ENCODE data around the gene LANCL1. TPM values are rescaled to one million over a fixed set of nuclear protein-coding genes. Genes with fewer than 3 reads are reported as not detected.

Gene LANCL1
- total RNA-seq, 2 donors from 2014 or later: 46.7 to 48.3 TPM

DNA sequence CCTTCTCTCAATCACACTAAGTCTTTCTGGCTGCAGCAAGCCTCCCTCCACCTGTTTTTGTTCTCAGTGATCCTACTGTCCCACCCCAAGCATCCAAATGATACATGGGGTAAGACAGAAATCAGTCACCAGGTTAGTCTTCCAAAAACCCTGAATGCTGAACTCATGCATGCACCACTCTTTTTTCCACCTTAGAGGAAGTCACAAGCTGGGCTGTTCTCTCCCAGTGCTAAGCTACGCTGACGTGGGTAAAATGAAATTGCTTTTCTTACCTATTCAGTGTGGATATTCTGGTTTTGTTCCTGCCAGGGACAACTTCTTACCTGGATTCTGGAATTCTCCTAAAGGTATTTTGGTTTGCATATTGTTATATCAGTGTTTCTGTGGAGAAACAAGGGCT lies 54.2 kb downstream of the LANCL1 start:
- intact Hi-C loops (cut with DNase I): no loop called here
- DNase-seq: no peak

DNA sequence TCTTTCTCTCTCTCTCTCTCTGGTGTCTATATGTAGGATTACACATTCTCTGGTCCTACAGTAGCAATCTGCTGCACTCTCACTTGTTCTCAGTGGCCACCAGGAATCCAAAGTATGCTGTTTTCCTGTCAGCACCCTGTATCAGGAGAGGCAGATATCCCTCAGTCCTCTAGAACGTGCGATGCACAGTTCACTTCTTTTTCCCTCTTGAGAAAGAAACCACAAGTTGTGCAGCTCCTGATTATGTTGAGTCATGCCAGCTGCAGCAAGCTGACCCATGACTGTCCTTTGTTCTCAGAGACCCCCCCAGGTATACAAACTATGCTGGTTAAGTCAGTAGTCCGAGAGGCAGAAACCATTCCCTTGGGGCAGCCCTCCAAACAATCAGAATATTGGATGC lies 54.6 kb downstream of the LANCL1 start:
- DNase-seq (no peak), ATAC-seq (no peak)
- intact Hi-C loops (cut with DNase I): no loop called here

More for the DNA sequence above, 54.2 kb downstream of the LANCL1 start:
- ATAC-seq: no peak

DNA sequence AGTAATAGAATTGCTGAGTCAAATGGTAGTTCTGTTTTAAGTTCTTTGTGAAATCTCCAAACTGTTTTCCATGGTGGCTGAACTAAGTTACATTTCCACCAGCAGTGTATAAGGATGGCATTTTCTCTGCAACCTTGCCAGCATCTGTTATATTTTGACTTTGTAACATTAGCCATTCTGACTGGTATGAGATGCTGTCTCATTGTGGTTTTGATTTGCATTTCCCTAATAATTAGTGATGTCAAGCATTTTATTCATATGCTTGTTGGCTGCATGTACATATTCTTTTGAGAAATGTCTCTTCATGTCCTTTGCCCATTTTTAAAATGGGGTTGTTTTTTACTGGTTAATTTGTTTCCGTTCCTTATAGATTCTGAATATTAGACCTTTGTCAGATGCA lies 63.9 kb downstream of the LANCL1 start:
- ATAC-seq: no peak
- intact Hi-C loops (cut with DNase I): no loop called here
- DNase-seq: no peak

DNA sequence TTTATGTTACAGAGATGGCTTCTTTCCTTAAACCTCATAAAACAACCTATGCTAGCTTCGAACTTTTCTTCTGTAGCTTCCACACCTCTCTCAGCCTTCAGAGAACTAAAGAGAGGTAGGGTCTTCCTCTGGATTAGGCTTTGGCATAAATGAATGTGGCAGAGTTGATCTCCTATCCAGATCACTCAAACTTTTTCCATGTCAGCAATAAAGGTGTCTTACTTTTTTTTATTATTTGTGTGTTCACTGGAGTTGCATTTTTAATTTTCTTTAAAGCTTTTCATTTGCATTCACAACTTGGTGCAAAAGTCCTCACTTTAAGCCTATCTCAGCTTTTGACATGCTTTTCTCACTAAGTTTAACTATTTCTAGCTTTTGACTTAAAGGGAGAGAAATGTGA lies 66.0 kb downstream of the LANCL1 start:
- no peak for ATAC-seq
- DNase-seq: no peak
- intact Hi-C loops (cut with DNase I): no loop called here

DNA sequence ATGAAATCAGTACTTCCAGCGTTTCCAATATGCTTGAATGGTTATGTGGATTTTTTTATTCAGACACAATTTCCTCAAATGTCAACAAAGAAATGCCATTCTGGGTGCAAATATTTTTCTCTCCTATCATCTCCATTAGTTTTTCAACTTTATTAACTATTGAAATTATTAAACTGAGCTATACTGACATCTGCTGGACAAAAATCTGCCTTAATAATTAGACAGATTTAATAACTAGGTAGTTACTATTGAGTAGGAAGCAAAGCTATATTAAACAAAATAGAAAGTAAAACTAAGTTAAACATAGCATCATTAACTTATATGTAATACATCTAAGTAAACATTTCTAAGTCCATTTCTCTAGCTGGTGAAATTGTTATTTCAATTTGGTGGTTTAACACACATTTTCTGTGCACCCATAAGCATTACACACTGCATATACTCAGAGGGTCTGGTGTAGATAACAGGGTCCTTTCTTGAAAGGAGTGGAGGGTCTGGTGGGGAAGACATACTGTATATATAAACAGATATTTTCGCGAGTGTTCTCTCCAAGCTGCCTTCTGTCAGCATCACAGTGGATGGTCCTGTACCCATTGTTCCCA lies 77.0 kb downstream of the LANCL1 start:
- intact Hi-C loops (cut with DNase I): loop anchor here (2.0 to 5.0 kb wide), 2 partner anchors 149 to 152 kb away; no protein-coding TSS in a partner anchor
- DNase-seq (no peak), ATAC-seq (no peak)

DNA sequence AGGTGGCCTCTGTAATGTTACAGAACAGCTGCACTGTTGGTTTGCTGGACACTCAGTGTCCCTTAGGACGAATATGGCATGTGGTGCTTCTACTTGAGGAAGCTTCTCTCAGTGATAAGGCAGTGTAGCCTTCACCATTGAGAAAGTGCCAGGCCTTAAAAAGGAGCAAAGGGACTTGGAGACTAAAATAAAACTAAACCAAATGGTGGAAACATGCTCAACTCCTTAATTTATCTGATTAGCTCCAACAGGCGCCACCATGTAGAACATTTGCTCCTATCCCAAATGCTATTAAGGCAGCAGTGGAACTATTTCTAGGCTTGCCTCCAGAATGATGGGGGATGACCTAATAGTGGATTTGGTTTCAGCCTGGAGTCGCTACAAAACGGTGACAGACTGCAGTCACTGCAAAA lies 84.1 kb downstream of the LANCL1 start:
- intact Hi-C loops (cut with DNase I): no loop called here
- ATAC-seq (peak in 1 of 2 donors; percentile 59), DNase-seq (no peak)

DNA sequence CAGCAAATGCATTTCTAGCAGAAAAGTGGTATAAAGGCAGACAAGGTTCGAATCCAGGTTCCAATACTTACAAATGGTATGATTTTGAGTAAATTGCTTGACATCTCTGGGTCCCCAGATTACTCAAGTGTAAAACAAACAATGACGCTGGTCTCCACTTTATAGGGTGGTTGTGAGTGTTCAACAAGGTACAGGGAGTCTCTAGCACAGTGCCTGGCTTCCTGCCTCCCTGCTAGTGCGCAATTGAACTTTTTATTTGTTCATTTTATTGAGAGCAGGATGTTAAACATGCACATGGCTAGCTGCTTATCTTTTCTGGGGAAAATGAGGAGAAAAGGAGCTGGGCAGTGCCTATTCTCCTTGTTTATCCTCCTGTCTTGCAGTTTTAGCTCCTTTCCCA lies 86.7 kb downstream of the LANCL1 start:
- ATAC-seq (no peak), DNase-seq (no peak)
- intact Hi-C loops (cut with DNase I): no loop called here

DNA sequence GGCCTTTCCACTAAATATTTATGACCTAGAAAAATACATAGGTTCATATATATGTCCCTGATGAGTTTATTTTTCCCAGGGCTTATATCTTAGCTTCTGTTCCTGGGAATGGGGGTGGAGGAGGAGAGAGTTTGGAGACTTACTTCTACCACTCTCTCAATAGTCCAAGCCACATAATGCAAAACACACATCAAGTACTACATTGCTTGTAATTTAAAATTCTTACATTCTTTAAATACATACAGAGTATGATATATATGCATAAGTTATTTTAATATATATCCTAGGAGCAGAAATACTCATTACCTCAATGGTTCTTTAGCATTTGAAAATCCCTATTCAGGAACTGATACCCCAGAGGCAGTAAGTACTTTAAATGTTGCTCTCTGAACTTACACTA lies 88.4 kb downstream of the LANCL1 start:
- ATAC-seq: no peak
- no peak for DNase-seq
- intact Hi-C loops (cut with DNase I): no loop called here

DNA sequence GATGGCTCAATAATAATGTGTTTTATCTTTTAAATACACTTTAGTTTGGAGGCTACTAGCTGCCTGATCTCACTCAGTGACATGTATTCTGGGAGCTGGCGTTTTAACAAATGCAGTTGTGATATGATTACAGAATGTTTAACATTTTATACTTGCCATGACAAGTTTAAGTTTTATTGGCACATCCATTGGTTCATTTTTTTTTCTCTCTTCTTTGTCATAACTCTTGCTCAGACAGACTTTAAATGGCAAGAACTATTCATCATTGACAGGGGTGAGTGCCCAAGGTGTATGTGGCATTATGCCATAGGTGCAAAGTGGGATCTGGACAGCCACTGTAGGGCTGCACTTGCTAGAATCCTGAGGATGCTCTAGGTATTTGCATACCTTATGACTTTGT lies 89.5 kb downstream of the LANCL1 start:
- intact Hi-C loops (cut with DNase I): no loop called here
- no peak for DNase-seq
- ATAC-seq: no peak

Other genes with a start within 250 kb of the LANCL1 start
- gene MYL1, start 161.6 kb downstream of the LANCL1 start, total RNA-seq: not detected
- gene CPS1, start 79.8 kb upstream of the LANCL1 start, total RNA-seq: 1 to 10 TPM; 2.7 to 3.0 TPM